ENCODE results near the gene CELA3A.
A peak's percentile ranks its signal among the peaks of the same experiment; 100 is the strongest.
"Not testable (repeated sequence)": the region's sequence is repeated elsewhere in the genome, so short reads cannot be mapped to it uniquely, and the experiment has no call there.

The CELA3A gene

GRCh38 chr1:22021061-22021460 lies 19.6 kb downstream of the CELA3A start:
- DNase-seq, result no peak

GRCh38 chr1:22024485-22025367 lies 23.3 kb downstream of the CELA3A start:
- DNase-seq, result peak; percentile 95

GRCh38 chr1:22025368-22026155 lies 24.1 kb downstream of the CELA3A start:
- peak; percentile 96 for DNase-seq

GRCh38 chr1:22026924-22027289 lies 25.4 kb downstream of the CELA3A start:
- DNase-seq, result no peak

- no peak for DNase-seq
Observed at GRCh38 chr1:22030057-22030456, 28.6 kb downstream of the CELA3A start.

- no peak for DNase-seq
Observed at GRCh38 chr1:22030473-22030872, 29.0 kb downstream of the CELA3A start.

GRCh38 chr1:22031214-22031962 lies 29.9 kb downstream of the CELA3A start:
- no peak for DNase-seq

- not testable (repeated sequence) for DNase-seq
Observed at GRCh38 chr1:22034834-22035233, 33.4 kb downstream of the CELA3A start.

- DNase-seq, result no peak
Observed at GRCh38 chr1:22037520-22037919, 36.1 kb downstream of the CELA3A start.

- peak; percentile 27 for DNase-seq
Observed at GRCh38 chr1:22038036-22038435, 36.6 kb downstream of the CELA3A start.

GRCh38 chr1:22039594-22040285 lies 38.3 kb downstream of the CELA3A start:
- DNase-seq, result peak; percentile 76

- no peak for DNase-seq
Observed at GRCh38 chr1:22040286-22040623, 38.8 kb downstream of the CELA3A start.

GRCh38 chr1:22041505-22041904 lies 40.0 kb downstream of the CELA3A start:
- no peak for DNase-seq

GRCh38 chr1:22043198-22043769 lies 41.8 kb downstream of the CELA3A start:
- peak; percentile 87 for DNase-seq

GRCh38 chr1:22044690-22045420 lies 43.4 kb downstream of the CELA3A start:
- DNase-seq, result peak; percentile 26

- peak; percentile 41 for DNase-seq
Observed at GRCh38 chr1:22045604-22046228, 44.3 kb downstream of the CELA3A start.

GRCh38 chr1:22048351-22049192 lies 47.1 kb downstream of the CELA3A start:
- no peak for DNase-seq

GRCh38 chr1:22050330-22050729 lies 48.9 kb downstream of the CELA3A start:
- no peak for DNase-seq

- DNase-seq, result peak; percentile 30
Observed at GRCh38 chr1:22051607-22052114, 50.2 kb downstream of the CELA3A start.

All from DMS53 (cell line).